HG03342 (cell line): Measurements from ENCODE around the gene ALDOA.
"Not testable (repeated sequence)": the region's sequence is repeated elsewhere in the genome, so short reads cannot be mapped to it uniquely, and the experiment has no call there.

Experiments
- ATAC-seq: cut with Tn5 transposase; IDR thresholded peaks from one replicate; pipeline ENCODE4 v1.9.1; 2021; ENCODE audit warnings: mild to moderate bottlenecking, moderate library complexity; ENCODE audit not compliant: unreplicated experiment

The ALDOA gene

DNA sequence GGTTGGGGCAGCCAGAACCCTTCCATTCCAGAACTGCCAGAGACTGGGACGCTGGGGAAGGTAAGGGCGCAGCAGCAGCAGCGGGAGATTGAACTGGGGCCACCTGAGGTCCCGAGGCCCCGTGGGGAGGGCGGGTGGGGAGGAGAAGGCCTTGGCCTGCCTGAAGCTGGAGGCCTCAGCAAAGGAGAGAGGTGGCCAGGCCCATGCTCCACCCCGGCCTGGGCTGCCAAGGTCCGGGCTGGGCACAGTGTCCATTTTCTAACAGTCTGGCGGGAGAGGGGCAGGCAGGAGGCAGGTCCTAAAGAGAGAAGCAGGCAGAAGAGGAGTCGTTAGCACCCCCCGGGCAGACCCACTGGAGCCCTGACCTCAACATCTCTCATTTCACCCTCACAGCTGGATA, 48.9 kb downstream of the ALDOA start:
- ATAC-seq, result no peak

DNA sequence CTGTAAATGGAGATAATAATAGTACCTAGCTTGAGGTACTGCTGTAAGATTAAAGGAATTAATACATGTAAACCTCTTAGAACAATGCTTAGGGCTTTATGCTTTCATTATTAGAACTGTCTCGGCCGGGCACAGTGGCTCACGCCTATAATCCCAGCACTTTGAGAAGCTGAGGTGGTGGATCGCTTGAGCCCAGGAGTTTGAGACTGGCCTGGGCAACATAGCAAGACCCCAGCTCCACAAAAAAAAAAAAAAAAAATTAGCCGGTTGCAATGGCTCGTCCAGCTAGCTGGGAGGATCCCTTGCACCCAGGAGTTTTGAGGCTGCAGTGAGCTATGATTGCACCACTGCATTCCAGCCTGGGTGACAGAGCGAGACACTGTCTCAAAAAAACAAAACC, 49.3 kb downstream of the ALDOA start:
- ATAC-seq, result not testable (repeated sequence)

GRCh38 chr16:30115238-30115637, 49.7 kb downstream of the ALDOA start:
- ATAC-seq, result no peak

DNA sequence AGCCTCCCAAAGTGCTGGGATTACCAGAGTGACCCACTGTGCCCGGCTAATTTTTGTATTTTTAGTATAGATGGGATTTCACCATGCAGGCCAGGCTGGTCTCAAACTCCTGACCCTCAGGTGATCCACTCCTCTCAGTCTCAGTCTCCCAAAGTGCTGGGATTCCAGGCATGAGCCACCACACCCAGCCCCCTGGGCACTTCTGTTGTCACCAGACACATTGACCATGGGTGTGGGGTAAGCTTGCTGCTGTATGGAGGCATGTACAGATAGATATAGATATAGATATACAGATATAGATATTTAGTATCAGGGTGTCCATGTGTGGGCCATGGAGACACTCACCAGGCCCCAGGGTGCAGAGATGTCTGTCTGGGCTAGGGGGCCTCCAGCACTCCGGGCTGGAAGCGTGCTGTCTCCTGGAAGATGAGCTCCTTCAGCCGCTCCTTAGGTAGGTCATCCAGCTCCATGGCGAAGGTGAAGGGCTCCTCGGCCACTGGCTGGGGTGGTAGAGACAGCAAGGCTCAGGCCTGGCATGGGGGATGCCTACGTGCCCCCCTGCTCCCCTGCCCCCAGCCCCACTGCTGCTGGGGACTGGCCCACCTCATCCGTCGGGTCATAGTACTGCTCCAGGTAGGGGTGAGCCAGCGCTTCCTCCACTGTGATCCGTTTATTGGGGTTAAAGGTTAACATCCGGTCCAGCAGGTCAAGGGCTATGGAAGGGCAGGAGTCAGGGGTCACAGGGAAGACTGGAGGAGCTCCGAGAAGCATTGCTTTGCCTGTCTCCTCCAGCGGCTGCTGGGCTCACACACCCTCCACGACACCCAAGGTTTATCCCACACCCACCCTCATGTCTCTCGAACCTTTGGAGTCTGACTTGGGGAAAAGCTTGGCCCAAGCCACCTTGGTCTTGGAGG, 51.0 kb downstream of the ALDOA start:
- ATAC-seq, result no peak

DNA sequence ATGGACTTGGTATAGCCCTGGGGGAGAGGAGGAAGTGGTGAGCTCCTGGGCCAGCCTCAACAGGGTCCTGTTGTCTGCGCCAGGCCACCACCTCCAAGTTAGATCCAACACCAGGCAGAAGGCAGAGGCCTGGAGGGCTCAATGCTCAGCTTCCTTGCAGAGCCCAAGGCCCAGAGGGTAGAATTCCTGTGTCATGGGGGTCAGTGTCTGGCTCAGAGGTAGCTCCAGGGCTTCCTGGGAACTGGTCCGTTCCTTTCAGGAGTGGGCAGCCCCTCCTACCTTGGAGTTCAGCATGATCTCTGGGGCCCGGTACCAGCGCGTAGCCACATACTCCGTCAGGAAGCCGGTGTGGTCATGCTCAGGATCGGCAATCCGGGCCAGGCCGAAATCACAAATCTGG, 52.2 kb downstream of the ALDOA start:
- no peak for ATAC-seq

GRCh38 chr16:30119428-30119827, 53.9 kb downstream of the ALDOA start:
- ATAC-seq, result no peak
